Activated T-cell treated with anti-CD3 and anti-CD28 coated beads for 1 hour (primary cell): ENCODE data around the gene NHLRC2.
A peak's percentile ranks its signal among the peaks of the same experiment; 100 is the strongest.
"Not testable (repeated sequence)": the region's sequence is repeated elsewhere in the genome, so short reads cannot be mapped to it uniquely, and the experiment has no call there.

Experiments used
- DNase-seq: peaks from one replicate; pipeline ENCODE4 v3.0.0-alpha.2; 2020; ENCODE audit warnings: low read depth

Gene NHLRC2, protein sequence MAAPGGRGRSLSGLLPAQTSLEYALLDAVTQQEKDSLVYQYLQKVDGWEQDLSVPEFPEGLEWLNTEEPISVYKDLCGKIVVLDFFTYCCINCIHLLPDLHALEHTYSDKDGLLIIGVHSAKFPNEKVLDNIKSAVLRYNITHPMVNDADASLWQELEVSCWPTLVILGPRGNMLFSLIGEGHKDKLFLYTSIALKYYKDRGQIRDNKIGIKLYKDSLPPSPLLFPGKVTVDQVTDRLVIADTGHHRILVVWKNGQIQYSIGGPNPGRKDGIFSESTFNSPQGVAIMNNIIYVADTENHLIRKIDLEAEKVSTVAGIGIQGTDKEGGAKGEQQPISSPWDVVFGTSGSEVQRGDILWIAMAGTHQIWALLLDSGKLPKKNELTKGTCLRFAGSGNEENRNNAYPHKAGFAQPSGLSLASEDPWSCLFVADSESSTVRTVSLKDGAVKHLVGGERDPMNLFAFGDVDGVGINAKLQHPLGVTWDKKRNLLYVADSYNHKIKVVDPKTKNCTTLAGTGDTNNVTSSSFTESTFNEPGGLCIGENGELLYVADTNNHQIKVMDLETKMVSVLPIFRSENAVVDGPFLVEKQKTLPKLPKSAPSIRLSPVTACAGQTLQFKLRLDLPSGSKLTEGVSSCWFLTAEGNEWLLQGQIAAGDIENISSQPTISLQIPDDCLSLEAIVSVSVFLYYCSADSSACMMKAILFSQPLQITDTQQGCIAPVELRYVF

GRCh38 chr10:113854013-113854760, at the start of gene NHLRC2, which contains the start of gene DCLRE1A:
NHLRC2 (plus strand) TSS chr10:113854661; CDS start chr10:113854873, 212 bp downstream.
DCLRE1A (minus strand) TSS chr10:113854082; CDS start chr10:113853182, 900 bp downstream.
- DNase-seq: peak; percentile 45

DNA sequence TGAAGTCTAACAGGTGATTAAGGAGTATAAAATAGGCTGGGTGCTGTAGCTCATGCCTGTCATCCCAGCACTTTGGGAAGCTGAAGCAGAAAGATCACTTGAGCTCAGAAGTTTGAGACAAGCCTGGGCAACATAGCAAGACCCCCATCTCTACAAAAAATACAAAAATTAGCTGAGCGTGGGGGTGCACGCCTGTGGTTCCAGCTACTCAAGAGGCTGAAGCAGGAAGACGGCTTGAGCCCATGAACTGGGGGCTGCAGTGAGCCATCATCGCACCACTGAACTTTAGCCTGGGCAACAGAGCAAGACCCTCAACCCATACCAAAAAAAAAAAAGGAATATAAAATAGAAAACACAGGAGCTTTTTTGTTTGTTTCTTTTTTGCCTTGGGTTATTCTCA, 48.0 kb upstream of the NHLRC2 start:
- no peak for DNase-seq

DNA sequence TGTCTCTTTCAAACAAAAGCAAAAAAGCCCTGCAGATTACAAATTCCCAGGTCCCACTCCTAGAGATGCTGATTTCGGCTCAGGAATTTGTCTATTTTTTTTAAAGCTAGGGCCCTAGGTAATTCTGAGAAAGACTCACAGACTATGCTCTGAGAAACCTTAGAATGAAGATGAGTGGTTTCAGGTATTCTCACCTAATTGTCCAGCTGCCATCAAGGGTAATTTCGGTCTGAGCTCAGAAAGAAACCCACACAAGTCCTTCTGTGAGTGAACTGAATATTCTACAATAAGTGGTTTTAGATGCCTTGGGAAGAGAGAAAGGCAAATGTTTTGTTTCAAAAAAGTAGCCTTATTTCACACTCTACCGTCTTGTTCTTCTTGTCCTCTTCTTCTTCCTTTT, 46.3 kb upstream of the NHLRC2 start:
- no peak for DNase-seq

DNA sequence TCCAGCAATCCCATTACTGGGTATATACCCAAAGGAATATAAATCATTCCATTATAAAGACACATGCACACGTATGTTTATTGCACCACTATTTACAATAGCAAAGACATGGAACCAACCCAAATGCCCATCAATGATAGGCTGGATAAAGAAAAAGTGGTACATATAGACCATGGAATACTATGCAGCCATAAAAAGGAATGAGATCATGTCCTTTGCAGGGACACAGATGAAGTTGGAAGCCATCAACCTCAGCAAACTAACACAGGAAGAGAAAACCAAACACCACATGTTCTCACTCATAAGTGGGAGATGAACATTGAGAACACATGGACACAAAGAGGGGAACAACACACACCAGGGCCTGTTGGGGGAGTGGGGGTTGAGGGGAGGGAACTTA, 39.8 kb upstream of the NHLRC2 start:
- DNase-seq: not testable (repeated sequence)

DNA sequence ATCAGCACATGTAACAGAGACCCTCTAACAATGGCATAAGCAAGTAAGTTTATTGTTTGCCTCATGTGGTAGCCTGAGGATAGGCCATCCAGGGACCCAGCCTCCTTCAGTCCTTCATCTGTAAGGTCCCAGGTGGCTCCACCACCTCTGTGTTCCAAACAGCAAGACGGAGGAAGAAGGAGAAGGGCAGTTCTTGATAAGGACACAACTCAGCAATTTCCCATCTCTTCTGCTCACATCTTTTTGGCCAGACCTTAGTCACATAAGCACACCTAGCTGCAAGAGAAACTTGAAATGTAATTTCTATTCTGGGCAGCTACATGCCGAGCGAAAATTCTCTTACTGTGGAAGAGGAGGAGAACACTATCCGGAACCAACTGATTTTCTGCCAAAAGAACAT, 34.5 kb upstream of the NHLRC2 start:
- no peak for DNase-seq

- DNase-seq: no peak
Measured at GRCh38 chr10:113820507-113820906, 34.0 kb upstream of the NHLRC2 start.

DNA sequence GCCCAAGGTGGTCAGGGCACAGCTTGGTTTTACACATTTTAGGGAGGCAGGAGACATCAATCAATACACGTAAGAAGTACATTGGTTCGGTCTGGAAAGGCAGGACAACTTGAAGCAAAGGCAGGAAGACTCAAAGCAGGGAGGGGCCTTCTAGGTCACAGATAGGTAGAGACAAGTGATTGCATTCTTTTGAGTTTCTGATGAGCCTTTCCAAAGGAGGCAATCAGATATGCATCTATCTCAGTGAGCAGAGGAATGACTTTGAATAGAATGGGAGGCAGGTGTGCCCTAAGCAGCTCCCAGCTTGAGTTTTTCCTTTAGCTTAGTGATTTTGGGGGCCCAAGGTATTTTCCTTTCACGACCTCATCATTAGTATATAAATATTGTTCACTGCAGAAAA, 33.2 kb upstream of the NHLRC2 start:
- not testable (repeated sequence) for DNase-seq

GRCh38 chr10:113822174-113822573, 32.3 kb upstream of the NHLRC2 start:
- no peak for DNase-seq

DNA sequence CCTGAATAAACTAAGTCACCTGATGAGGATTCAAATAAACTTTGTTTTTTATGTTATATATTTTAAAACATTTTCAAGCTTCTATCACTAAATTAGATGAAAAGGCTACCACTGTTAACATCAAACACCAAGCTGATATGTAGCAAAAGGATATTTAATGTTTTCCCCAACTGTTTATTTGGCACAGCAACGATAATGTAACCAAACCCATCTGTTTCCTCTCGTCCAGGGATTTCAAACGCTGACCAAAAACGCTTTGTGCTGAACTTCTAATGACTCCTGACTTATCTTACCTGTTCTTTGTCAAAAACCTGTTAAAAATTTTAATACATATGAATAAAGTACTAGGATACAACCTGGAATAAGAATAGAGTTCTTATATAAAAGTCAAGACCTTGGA, 31.1 kb upstream of the NHLRC2 start:
- DNase-seq: no peak

DNA sequence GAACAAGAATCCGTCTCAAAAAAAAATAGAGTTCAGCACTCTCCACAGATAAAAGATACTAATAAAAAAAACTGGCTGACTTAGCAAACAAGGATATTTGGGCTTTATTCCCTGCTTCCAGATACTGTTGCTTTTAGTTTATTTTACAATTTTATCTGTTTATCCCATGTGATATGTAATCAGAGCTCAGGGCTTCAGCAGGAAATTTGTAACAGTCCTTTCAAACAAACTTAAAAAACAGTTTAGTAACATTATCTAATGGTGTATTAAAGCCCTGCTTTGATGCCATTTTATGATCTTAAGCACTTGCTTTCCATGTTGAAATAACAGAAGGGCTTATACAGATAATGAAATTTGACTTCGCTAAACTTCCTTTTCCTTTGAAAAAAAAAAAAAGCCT, 28.7 kb upstream of the NHLRC2 start:
- no peak for DNase-seq

GRCh38 chr10:113828567-113828966, 25.9 kb upstream of the NHLRC2 start:
- not testable (repeated sequence) for DNase-seq

DNA sequence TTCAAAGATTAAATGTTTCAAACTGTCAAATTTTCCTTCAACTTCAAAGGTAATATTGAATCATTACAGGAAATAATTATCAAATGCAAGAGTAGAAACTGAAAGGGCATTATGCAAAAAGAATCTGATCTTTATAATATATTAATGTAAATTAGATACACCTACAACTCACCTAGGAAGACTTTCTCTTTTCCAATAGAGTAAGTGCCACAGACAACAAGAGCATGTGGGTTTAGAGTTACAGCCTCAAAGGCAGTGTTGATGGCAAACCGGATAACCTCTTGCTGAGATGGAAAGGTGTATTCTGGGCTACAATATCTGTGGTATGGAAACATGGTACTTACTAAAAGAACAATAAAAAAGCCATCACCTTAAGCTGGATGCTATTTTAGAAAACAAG, 12.3 kb upstream of the NHLRC2 start:
- DNase-seq: no peak

- DNase-seq: no peak
Measured at GRCh38 chr10:113843972-113844485, 10.4 kb upstream of the NHLRC2 start.

GRCh38 chr10:113846036-113846435, 8.4 kb upstream of the NHLRC2 start:
- no peak for DNase-seq

DNA sequence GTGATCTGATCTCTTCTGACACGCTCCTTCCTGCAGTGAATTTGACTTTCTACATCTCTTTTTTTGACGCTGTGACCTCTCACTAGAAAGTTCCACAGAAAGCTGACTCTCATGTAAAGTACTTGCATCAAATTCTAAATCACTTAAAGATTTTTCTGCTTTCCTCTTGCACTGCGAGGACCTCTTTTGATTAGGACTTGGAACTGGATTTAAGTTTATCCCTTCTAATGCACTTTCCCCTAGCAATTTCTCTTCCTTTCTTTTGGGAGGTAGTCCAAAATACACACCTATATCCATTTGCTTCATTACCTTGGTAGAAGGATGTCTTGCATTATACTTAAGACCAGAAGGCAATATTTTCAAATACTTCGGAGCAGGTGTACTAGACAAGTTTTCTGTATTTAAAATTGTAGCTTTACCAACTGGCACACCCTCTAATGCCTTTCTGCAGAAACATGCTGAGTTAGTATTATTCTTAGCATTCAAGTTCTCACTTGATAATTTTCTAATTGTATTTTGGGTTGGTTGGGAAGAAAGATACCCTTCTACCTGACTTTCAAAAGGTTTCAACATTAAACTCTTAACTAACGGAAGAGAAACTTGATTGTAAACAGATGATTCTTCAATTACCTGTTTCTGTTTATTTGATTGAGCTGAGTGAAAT, 5.2 kb upstream of the NHLRC2 start:
- no peak for DNase-seq

DNA sequence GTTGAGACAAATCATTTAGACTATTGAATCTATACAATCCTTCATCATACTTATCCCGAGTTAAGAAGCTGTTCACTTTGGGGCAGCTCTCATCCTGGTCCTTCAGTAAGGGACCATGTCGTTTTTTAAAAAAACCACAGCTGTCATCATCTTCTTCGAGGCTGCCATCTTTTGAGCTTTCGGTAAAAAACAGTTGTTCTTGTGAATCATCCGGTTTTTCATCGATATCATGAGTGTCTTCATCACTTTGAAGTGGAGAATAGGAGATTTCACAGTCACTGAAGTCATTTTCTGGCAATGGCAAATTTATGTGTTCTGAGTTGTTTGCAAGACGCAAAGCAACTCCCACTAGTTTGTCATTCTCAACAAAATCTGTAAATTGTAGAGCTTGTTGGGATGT, 4.5 kb upstream of the NHLRC2 start:
- no peak for DNase-seq

DNA sequence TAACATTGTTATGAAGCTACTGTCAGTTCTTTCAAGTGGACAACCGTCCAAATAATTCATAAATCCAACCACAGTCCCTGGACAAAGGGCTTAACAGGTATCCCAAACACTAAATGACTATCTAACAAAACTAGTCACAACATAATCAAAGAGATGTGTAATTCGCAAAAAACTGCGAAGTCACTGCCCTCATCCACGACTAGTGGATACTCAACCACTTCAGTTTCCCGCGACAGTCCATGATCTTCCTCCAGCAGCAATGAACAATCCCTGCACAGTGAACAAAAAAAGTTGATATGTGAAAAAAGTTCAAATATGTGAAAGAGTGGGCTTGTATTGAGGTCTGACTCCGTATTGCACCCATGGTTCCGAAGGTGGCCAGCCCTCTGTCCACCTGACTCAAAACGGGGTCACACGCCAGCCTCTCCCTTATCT, 866 bp upstream of the NHLRC2 start:
- no peak for DNase-seq

GRCh38 chr10:113854761-113855588, 514 bp downstream of the NHLRC2 start:
- peak; percentile 19 for DNase-seq

- DNase-seq: no peak
Measured at GRCh38 chr10:113856563-113856962, 2.1 kb downstream of the NHLRC2 start.

DNA sequence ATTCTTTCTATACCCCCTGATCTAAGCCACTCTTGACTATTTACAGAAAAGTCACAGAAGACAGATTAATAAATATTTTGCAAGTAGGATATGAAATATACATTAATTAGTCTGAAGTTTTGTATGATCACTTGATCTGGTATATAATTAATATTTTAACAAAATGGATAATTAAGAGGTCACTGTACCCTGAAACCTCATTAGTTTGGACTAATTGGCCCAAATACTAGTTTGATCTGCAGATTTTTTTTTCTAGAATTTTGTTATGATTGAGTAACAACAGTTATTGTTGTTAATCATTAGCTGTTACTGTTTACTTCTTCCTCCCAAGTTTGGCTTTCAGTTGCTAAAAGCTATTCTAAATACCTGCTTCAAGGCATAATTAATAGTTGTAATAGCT, 2.7 kb downstream of the NHLRC2 start:
- no peak for DNase-seq

DNA sequence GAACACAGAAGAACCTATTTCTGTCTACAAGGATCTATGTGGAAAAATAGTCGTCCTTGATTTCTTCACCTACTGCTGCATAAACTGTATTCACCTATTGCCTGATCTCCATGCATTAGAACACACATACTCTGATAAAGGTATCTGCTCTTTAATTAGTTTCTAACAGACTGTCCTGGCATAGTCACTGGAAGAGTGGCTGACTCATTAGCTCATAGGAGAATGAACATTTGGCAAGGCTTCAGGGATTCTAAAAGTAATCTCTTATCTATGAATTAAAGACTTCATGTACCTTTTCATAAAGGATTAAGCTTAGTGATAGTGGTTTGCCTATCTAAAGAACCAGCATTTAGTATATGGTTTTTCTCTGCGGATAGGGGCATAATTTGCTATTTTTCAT, 4.1 kb downstream of the NHLRC2 start:
- no peak for DNase-seq
